Left lung (tissue), 10 donors: Measurements from ENCODE around the gene SELE. TPM values are rescaled to one million over a fixed set of nuclear protein-coding genes. Genes with fewer than 3 reads are reported as not detected.
A peak's percentile ranks its signal among the peaks of the same experiment; 100 is the strongest.
"Not testable (repeated sequence)": the region's sequence is repeated elsewhere in the genome, so short reads cannot be mapped to it uniquely, and the experiment has no call there.

ENCODE experiments used
- ATAC-seq: fragments of 200-7000 bp; cut with Tn5 transposase; one replicate; pipeline ENCODE4 v1.9.1; 2020; ENCODE audit warnings: moderate library complexity
- DNase-seq, 4 donors: peaks; one replicate each; pipeline ENCODE4 v3.0.0-alpha.2; 2013 to 2020
- H3K27ac ChIP-seq, 2 donors: fragments of 200-600 bp; sonication (generic) in 1 of 2; one replicate each; pipeline versions ENCODE4 v1.5.0 to v1.8.0; 2020 to 2021
- H3K27me3 ChIP-seq, 2 donors: fragments of 200-600 bp; sonication (generic) in 1 of 2; one replicate each; pipeline versions ENCODE4 v1.5.0 to v1.8.0; 2020 to 2021
- H3K36me3 ChIP-seq, 2 donors: fragments of 200-600 bp; sonication (generic) in 1 of 2; one replicate each; pipeline versions ENCODE4 v1.5.0 to v1.8.0; 2020 to 2021
- H3K4me1 ChIP-seq, 2 donors: fragments of 200-600 bp; one replicate each; pipeline ENCODE4 v1.8.0; 2021
- H3K4me3 ChIP-seq, 2 donors: fragments of 200-600 bp; sonication (generic) in 1 of 2; one replicate each; pipeline versions ENCODE4 v1.5.0 to v1.8.0; 2020 to 2021; ENCODE audit warnings: mild to moderate bottlenecking in 1 of 2
- H3K9me3 ChIP-seq, 2 donors: fragments of 200-600 bp; sonication (generic) in 1 of 2; one replicate each; pipeline versions ENCODE4 v1.5.0 to v1.8.0; 2020 to 2021
- intact Hi-C, 2 donors: fragments of 100-400 bp; cut with DNase I; formaldehyde crosslinking; loops; one replicate each; pipeline versions ENCODE4 v1.11.2 to v1.14.2; 2022
- polyA plus RNA-seq, 6 donors: library from polyadenylated mRNA; unstranded; fragments of 120-200 nt; gene quantifications; one replicate each; pipeline ENCODE4 v1.2.1, GENCODE V29; 2013; ENCODE audit not compliant: insufficient read length in 6 of 6
- total RNA-seq, 2 donors: library from RNA; stranded (reverse); fragmentation: NEBNext Ultra II Directional; extraction: Animal tissue kit (Norgen Biotek cat#: 25700); gene quantifications; one replicate each; pipeline ENCODE4 v1.2.1, GENCODE V29; 2021
- TF ChIP-seq, protein P1 (sequence below), 2 donors: fragments of 200-600 bp; sonication (generic) in 1 of 2; IDR thresholded peaks; one replicate each; pipeline versions ENCODE4 v1.5.0 to v1.8.0; 2021; ENCODE audit warnings: antibody characterized with exemption in 2 of 2
- donor health status: DM: no; HTN: yes; CAD: no.
- donor health status: DM: no; HTN: no; CAD: no.

SELE gene
- total and polyA plus RNA-seq, 8 donors = 0.15 to 3.4 (median 0.20) TPM; not detected in 1

DNA sequence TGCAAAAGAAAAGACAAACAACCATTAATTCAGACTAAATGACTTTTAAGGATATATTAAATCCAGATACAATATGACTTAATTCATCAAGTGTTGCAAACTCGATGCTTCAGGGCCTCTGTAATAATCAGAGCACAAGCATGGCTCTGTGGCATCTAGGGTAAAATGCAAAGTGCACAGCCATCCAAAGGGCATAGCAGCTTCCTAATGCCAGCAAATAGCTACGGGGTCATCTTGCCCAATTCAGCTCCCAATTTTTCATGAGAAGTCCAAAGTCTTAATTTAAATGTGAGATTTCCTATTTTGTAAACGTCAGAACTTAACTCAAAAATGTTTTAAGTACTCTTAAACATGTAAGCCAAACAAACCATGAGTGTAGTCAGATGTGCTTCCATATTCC lies 7.9 kb downstream of the SELE start:
- TF ChIP-seq, protein P1, sequence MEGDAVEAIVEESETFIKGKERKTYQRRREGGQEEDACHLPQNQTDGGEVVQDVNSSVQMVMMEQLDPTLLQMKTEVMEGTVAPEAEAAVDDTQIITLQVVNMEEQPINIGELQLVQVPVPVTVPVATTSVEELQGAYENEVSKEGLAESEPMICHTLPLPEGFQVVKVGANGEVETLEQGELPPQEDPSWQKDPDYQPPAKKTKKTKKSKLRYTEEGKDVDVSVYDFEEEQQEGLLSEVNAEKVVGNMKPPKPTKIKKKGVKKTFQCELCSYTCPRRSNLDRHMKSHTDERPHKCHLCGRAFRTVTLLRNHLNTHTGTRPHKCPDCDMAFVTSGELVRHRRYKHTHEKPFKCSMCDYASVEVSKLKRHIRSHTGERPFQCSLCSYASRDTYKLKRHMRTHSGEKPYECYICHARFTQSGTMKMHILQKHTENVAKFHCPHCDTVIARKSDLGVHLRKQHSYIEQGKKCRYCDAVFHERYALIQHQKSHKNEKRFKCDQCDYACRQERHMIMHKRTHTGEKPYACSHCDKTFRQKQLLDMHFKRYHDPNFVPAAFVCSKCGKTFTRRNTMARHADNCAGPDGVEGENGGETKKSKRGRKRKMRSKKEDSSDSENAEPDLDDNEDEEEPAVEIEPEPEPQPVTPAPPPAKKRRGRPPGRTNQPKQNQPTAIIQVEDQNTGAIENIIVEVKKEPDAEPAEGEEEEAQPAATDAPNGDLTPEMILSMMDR (IDR thresholded peaks at IDR 0.05) = no peak
- Histone ChIP-seq H3K27me3 (no peaks in the 10 kb centered on the region), H3K27ac (no peak overlapping the region), H3K4me1 (no peaks in the 10 kb centered on the region), H3K4me3 (no peak overlapping the region), H3K36me3 (no peaks in the 10 kb centered on the region), H3K9me3 (no peaks in the 10 kb centered on the region)
- intact Hi-C loops = no loop called here
- peak; percentile 54 for ATAC-seq
- DNase-seq = no peak

DNA sequence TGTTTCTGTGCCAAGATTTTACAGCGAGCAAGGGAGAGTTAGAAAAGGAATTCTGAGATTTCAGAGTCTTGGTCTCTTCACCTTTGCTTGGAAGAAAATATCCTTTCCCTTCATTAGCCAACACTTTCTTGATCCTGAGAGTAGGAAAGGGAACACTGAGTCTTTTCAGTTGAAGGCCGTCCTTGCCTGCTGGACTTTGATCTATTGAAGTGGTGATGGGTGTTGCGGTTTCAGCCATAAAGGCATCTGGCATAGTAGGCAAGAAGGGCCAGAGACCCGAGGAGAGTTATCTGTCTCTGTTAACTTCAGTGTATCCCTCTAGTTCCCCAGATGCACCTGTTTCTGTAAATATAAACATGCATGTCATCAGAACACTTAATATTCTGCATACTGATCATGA lies 9.7 kb downstream of the SELE start:
- DNase-seq (no peak), ATAC-seq (no peak)
- Histone ChIP-seq H3K4me3 (no peak overlapping the region), H3K27ac (no peak overlapping the region), H3K9me3 (no peaks in the 10 kb centered on the region), H3K27me3 (no peaks in the 10 kb centered on the region), H3K4me1 (no peaks in the 10 kb centered on the region), H3K36me3 (no peaks in the 10 kb centered on the region)
- TF ChIP-seq, protein P1 (IDR thresholded peaks at IDR 0.05) = no peak
- intact Hi-C loops = no loop called here

DNA sequence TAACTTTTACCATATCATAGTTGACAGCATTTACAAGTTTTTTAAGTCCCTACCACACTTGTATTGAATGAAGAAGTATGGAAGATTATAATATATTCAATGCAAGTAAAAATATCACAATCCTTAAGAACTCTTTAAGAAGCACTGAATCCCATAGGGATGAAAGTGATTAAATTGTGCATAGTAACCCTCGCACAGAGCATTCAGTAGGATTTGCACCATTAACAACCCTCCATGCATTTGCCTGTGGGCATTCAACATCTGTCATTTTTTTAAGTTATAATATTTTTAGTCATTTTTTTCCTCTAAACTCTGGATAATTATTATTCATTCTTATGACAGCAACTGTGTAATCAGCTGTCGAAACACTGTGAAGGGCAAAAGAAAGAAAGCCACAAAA lies 10.1 kb downstream of the SELE start:
- no peak for DNase-seq
- Histone ChIP-seq H3K4me3 (no peak overlapping the region), H3K4me1 (no peaks in the 10 kb centered on the region), H3K27ac (no peak overlapping the region), H3K9me3 (no peaks in the 10 kb centered on the region), H3K27me3 (no peaks in the 10 kb centered on the region), H3K36me3 (no peaks in the 10 kb centered on the region)
- no peak for ATAC-seq
- TF ChIP-seq, protein P1 (IDR thresholded peaks at IDR 0.05) = no peak
- intact Hi-C loops = no loop called here

DNA sequence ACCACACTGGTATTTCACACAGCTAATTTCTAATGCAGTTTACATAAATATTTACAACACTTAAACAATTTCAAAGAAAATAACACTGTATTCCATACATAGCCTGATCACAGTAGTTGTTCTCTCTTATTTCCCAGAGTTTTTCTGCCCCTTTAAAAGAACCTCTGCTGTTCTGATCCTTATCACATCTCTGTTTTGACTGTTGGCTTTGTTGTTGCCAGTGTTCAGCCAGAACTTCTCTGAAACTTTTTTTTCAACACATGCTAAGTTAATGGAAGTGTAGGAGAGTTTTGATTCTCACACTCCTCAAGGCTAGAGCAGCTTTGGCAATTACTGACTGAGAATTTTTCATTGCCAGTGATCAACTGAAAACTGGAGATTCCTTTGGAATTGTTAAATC lies 11.1 kb downstream of the SELE start:
- Histone ChIP-seq H3K27ac (no peak overlapping the region), H3K27me3 (no peaks in the 10 kb centered on the region), H3K4me3 (no peak overlapping the region), H3K36me3 (no peaks in the 10 kb centered on the region), H3K4me1 (no peaks in the 10 kb centered on the region), H3K9me3 (no peaks in the 10 kb centered on the region)
- intact Hi-C loops = no loop called here
- TF ChIP-seq, protein P1 (IDR thresholded peaks at IDR 0.05) = no peak
- ATAC-seq (no peak), DNase-seq (no peak)

DNA sequence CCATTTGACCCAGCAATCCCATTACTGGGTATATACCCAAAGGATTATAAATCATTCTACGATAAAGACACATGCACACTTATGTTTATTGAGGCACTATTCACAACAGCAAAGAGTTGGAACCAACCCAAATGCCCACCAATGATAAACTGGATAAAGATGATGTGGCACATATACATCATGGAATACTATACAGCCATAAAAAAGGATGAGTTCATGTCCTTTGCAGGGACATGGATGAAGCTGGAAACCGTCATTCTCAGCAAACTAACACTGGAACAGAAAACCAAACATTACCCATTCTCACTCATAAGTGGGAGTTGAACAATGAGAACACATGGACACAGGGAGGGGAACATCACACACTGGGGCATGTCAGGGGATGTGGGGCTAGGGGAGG lies 18.8 kb downstream of the SELE start:
- ATAC-seq, H3K27ac ChIP-seq, H3K4me3 ChIP-seq, DNase-seq, H3K36me3 ChIP-seq, H3K27me3 ChIP-seq, intact Hi-C loops: not testable (repeated sequence)
- Histone ChIP-seq H3K9me3 (peaks cover 0 to 11% of the 10 kb centered on the region in 2 donors), H3K4me1 (peaks cover 0 to 18% of the 10 kb centered on the region in 2 donors)

DNA sequence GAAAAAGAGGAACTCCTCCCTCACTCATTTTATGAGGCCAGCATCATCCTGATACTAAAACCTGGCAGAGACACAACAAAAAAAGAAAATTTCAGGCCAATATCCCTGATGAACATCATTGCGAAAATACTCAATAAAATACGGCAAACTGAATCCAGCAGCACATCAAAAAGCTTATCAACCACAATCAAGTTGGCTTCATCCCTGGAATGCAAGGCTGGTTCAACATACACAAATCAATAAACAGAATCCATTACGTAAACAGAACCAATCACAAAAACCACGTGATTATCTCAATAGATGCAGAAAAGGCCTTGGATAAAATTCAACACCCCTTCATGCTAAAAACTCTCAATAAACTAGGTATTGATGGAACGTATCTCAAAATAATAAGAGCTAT lies 20.8 kb downstream of the SELE start:
- intact Hi-C loops = loop anchor here in 1 of 2 donors (5.0 kb wide), 1 partner anchor 111 kb away; no protein-coding TSS in a partner anchor
- ATAC-seq, H3K27me3 ChIP-seq, DNase-seq, H3K4me3 ChIP-seq, H3K27ac ChIP-seq, H3K36me3 ChIP-seq: not testable (repeated sequence)
- H3K9me3 ChIP-seq = peaks cover 0 to 11% of the 10 kb centered on the region in 2 donors
- H3K4me1 ChIP-seq = peaks cover 0 to 26% of the 10 kb centered on the region in 2 donors
